Thyroid gland (tissue), 4 donors: Measurements from ENCODE around the gene CACNA2D3. TPM values are rescaled to one million over a fixed set of nuclear protein-coding genes. Genes with fewer than 3 reads are reported as not detected.

Experiments used
- DNase-seq, 2 donors: peaks; one replicate each; pipeline ENCODE4 v3.0.0-alpha.2; 2019
- H3K27ac ChIP-seq, 3 donors: fragments of 200-600 bp; sonication (generic); 1 replicate in 2 of 3; 2 replicates in 1 of 3; pipeline ENCODE4 v1.5.1; 2016 to 2019; ENCODE audit warnings: mild to moderate bottlenecking in 1 of 3, moderate library complexity in 1 of 3
- H3K27me3 ChIP-seq: fragments of 200-600 bp; sonication (generic); one replicate; pipeline ENCODE4 v1.5.1; 2019
- H3K36me3 ChIP-seq, 2 donors: fragments of 200-600 bp; sonication (generic); one replicate each; pipeline ENCODE4 v1.5.1; 2016 to 2019
- H3K4me1 ChIP-seq, 2 donors: fragments of 200-600 bp; sonication (generic); one replicate each; pipeline ENCODE4 v1.5.1; 2017 to 2019
- H3K4me3 ChIP-seq, 3 donors: fragments of 200-600 bp; sonication (generic); replicated peaks in 1 of 3; 1 replicate in 2 of 3; 2 replicates in 1 of 3; pipeline ENCODE4 v1.5.1; 2016; ENCODE audit warnings: mild to moderate bottlenecking in 1 of 3
- H3K9me3 ChIP-seq: fragments of 200-600 bp; sonication (generic); one replicate; pipeline ENCODE4 v1.5.1; 2017
- CTCF ChIP-seq, 6 experiments: fragments of 200-600 bp in 3 of 6; fragments of 450-650 bp in 3 of 6; sonication (generic) in 3 of 6; IDR thresholded peaks; one replicate each; pipeline ENCODE4 v1.5.1; 2016 to 2019; ENCODE audit warnings: antibody characterized with exemption in 6 of 6, mild to moderate bottlenecking in 2 of 6, inconsistent platforms in 1 of 6, moderate library complexity in 1 of 6
- POLR2A ChIP-seq, 2 donors: fragments of 450-650 bp; IDR thresholded peaks; one replicate each; pipeline ENCODE4 v1.6.1; 2017; ENCODE audit warnings: antibody characterized with exemption in 2 of 2, mild to moderate bottlenecking in 2 of 2, moderate library complexity in 1 of 2
- WGBS, 2 donors: methylation state at CpG; one replicate each; pipeline ENCODE4 v1.1.5; 2017; 5-methylcytosine and 5-hydroxymethylcytosine counted together
- intact Hi-C: fragments of 100-400 bp; cut with DNase I; formaldehyde crosslinking; loops from one replicate; pipeline ENCODE4 v1.15.1; 2023
- total RNA-seq, 4 donors: library from RNA; depleted of rRNA; stranded (reverse); fragments of >200 nt; gene quantifications; one replicate each; pipeline ENCODE4 v1.2.3, GENCODE V29; 2016

The CACNA2D3 gene
- total RNA-seq, 4 donors from 2014 or later = 2.9 to 4.8 (median 4.5) TPM

GRCh38 chr3:54121414-54122323 lies 683 bp upstream of the CACNA2D3 start:
- Histone ChIP-seq H3K36me3 (no peaks in the 10 kb centered on the region), H3K4me3 (peak overlapping the region in 2 of 3 donors; percentile 19 to 55), H3K27me3 (no peaks in the 10 kb centered on the region), H3K9me3 (no peaks in the 10 kb centered on the region), H3K27ac (no peak overlapping the region), H3K4me1 (peaks cover 18 to 21% of the 10 kb centered on the region in 2 donors)
- peak; percentile 8 to 22 for DNase-seq
- intact Hi-C loops = no loop called here
- WGBS, 2 donors = 0 to 1% methylated on average over 1 to 36 of the region's 107 CpGs
- no peak for TF ChIP-seq POLR2A (IDR thresholded peaks at IDR 0.05)
- no peak for TF ChIP-seq CTCF (IDR thresholded peaks at IDR 0.05)

- no peaks in the 10 kb centered on the region for H3K36me3 ChIP-seq
- H3K27me3 ChIP-seq = no peaks in the 10 kb centered on the region
- intact Hi-C loops = no loop called here
- TF ChIP-seq POLR2A (IDR thresholded peaks at IDR 0.05) (no peak), CTCF (IDR thresholded peaks at IDR 0.05) (no peak)
- H3K27ac ChIP-seq = no peak overlapping the region
- DNase-seq = peak; percentile 15 to 20
- no peaks in the 10 kb centered on the region for H3K9me3 ChIP-seq
- 3% methylated on average over 29 to 32 of the region's 32 CpGs for WGBS, 2 donors
- H3K4me3 ChIP-seq = peak overlapping the region in 1 of 3 donors; percentile 55
- H3K4me1 ChIP-seq = peaks cover 18 to 21% of the 10 kb centered on the region in 2 donors
These were observed 837 bp downstream of the CACNA2D3 start for GRCh38 chr3:54123003-54123775.

GRCh38 chr3:54123776-54124196 lies 1.4 kb downstream of the CACNA2D3 start:
- TF ChIP-seq POLR2A (IDR thresholded peaks at IDR 0.05) (no peak), CTCF (IDR thresholded peaks at IDR 0.05) (no peak)
- Histone ChIP-seq H3K4me1 (peaks cover 18 to 21% of the 10 kb centered on the region in 2 donors), H3K27me3 (no peaks in the 10 kb centered on the region), H3K9me3 (no peaks in the 10 kb centered on the region), H3K36me3 (no peaks in the 10 kb centered on the region), H3K4me3 (no peak overlapping the region), H3K27ac (no peak overlapping the region)
- intact Hi-C loops = no loop called here
- peak in 1 of 2 donors; percentile 5 for DNase-seq
- WGBS, 2 donors = 28 to 29% methylated on average over 8 to 10 of the region's 10 CpGs

GRCh38 chr3:54125300-54125699 lies 2.9 kb downstream of the CACNA2D3 start:
- H3K27me3 ChIP-seq = no peaks in the 10 kb centered on the region
- H3K9me3 ChIP-seq = no peaks in the 10 kb centered on the region
- intact Hi-C loops = no loop called here
- DNase-seq = no peak
- no peak overlapping the region for H3K27ac ChIP-seq
- no peak overlapping the region for H3K4me3 ChIP-seq
- TF ChIP-seq CTCF (IDR thresholded peaks at IDR 0.05) (no peak), POLR2A (IDR thresholded peaks at IDR 0.05) (no peak)
- peaks cover 17 to 21% of the 10 kb centered on the region in 2 donors for H3K4me1 ChIP-seq
- H3K36me3 ChIP-seq = no peaks in the 10 kb centered on the region
- WGBS, 2 donors = 58 to 62% methylated on average over 4 of the region's 4 CpGs
